OCI-LY7 (cell line): ENCODE results near the gene VRK3.

Experiments used
- CTCF ChIP-seq: fragments of 200-600 bp; sonication (generic); conservative IDR thresholded peaks from 2 replicates; pipeline ENCODE4 v1.5.1; 2014; ENCODE audit warnings: mild to moderate bottlenecking, antibody characterized with exemption, low read length, moderate library complexity, mixed read lengths
- EZH2phosphoT487 ChIP-seq: fragments of 200-600 bp; sonication (generic); IDR thresholded peaks from 2 replicates; pipeline ENCODE4 v1.6.1; 2018; ENCODE audit warnings: low read depth, borderline replicate concordance, mild to moderate bottlenecking, mixed run types, antibody characterized with exemption, low read length, moderate library complexity, mixed read lengths

DNA sequence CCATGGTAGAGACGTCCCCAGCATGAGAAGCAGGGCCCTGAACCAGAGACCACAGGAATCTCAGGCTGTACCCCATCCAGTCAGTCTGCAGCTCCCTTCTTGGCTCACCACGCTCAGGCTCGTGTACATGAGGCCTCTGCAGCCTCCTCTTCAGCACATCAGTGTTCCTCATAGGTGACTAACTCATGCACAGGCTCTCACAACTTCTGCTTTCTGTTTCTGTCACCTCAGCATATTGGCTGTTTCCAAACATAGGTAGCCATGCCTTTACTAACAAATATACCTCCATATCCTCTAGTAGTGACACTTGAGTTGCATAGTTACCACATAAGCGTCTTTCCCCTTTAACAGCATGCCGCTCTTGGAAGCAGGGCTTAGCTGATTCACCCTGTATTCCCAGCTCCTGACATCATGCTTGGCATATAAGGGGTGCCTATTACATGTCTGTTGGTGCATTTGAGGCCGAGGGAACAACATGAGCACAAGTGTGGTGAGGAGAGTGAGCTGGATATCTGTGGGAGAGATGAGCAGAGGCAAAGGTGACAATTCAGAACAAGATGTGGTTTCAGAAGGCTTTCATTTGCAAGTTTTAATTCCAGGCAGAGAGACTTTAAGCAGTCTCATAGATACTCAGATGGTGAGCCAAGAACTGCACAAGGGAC is 17.3 kb upstream of the VRK3 start:
- TF ChIP-seq CTCF (no peak), EZH2phosphoT487 (no peak)
